ENCODE measurements around the gene AKR1C1. TPM values are rescaled to one million over a fixed set of nuclear protein-coding genes. Genes with fewer than 3 reads are reported as not detected.
A peak's percentile ranks its signal among the peaks of the same experiment; 100 is the strongest.
"Not testable (repeated sequence)": the region's sequence is repeated elsewhere in the genome, so short reads cannot be mapped to it uniquely, and the experiment has no call there.

AKR1C1 gene
- polyA plus RNA-seq, 1 donor: 12.0 TPM

GRCh38 chr10:4983615-4984216 is 20.5 kb downstream of the AKR1C1 start:
- no peaks in the 10 kb centered on the region for H3K27me3 ChIP-seq (ENCODE audit: control insufficient read depth, insufficient read depth, low read length)
- no peaks in the 10 kb centered on the region for H3K36me3 ChIP-seq (ENCODE audit: control insufficient read depth, insufficient read depth, low read length)
- no peaks in the 10 kb centered on the region for H3K9me3 ChIP-seq (ENCODE audit: control insufficient read depth, low read depth, low read length)
- no peak overlapping the region for H3K4me3 ChIP-seq (ENCODE audit: low read length)
- H3K4me1 ChIP-seq (ENCODE audit: control insufficient read depth, insufficient read depth, low read length): peaks cover 9% of the 10 kb centered on the region
- no peak for DNase-seq
- H3K27ac ChIP-seq (ENCODE audit: low read length): no peak overlapping the region
- no CpG with 5 or more reads among the region's 5 CpGs for WGBS (ENCODE audit: insufficient coverage, low lambda C conversion rate)

GRCh38 chr10:4984223-4984622 is 21.0 kb downstream of the AKR1C1 start:
- no peak overlapping the region for H3K4me3 ChIP-seq (ENCODE audit: low read length)
- no peak for DNase-seq
- H3K36me3 ChIP-seq (ENCODE audit: control insufficient read depth, insufficient read depth, low read length): no peaks in the 10 kb centered on the region
- no peak overlapping the region for H3K27ac ChIP-seq (ENCODE audit: low read length)
- no peaks in the 10 kb centered on the region for H3K27me3 ChIP-seq (ENCODE audit: control insufficient read depth, insufficient read depth, low read length)
- no CpG with 5 or more reads among the region's 10 CpGs for WGBS (ENCODE audit: insufficient coverage, low lambda C conversion rate)
- H3K9me3 ChIP-seq (ENCODE audit: control insufficient read depth, low read depth, low read length): no peaks in the 10 kb centered on the region
- H3K4me1 ChIP-seq (ENCODE audit: control insufficient read depth, insufficient read depth, low read length): peaks cover 9% of the 10 kb centered on the region

GRCh38 chr10:4984971-4985594 is 21.9 kb downstream of the AKR1C1 start:
- Histone ChIP-seq H3K36me3 (ENCODE audit: control insufficient read depth, insufficient read depth, low read length) (no peaks in the 10 kb centered on the region), H3K9me3 (ENCODE audit: control insufficient read depth, low read depth, low read length) (no peaks in the 10 kb centered on the region), H3K4me1 (ENCODE audit: control insufficient read depth, insufficient read depth, low read length) (peaks cover 9% of the 10 kb centered on the region), H3K27me3 (ENCODE audit: control insufficient read depth, insufficient read depth, low read length) (no peaks in the 10 kb centered on the region), H3K27ac (ENCODE audit: low read length) (no peak overlapping the region), H3K4me3 (ENCODE audit: low read length) (no peak overlapping the region)
- WGBS (ENCODE audit: insufficient coverage, low lambda C conversion rate): no CpG with 5 or more reads among the region's 7 CpGs
- DNase-seq: peak in 1 of 2 donors; percentile 5

- not testable (repeated sequence) for DNase-seq; H3K9me3 ChIP-seq (ENCODE audit: control insufficient read depth, low read depth, low read length); H3K27ac ChIP-seq (ENCODE audit: low read length); H3K36me3 ChIP-seq (ENCODE audit: control insufficient read depth, insufficient read depth, low read length); H3K27me3 ChIP-seq (ENCODE audit: control insufficient read depth, insufficient read depth, low read length); H3K4me3 ChIP-seq (ENCODE audit: low read length); H3K4me1 ChIP-seq (ENCODE audit: control insufficient read depth, insufficient read depth, low read length)
- WGBS (ENCODE audit: insufficient coverage, low lambda C conversion rate): no CpG with 5 or more reads among the region's 6 CpGs
Measured at GRCh38 chr10:4988000-4988641, 24.9 kb downstream of the AKR1C1 start.

- H3K9me3 ChIP-seq (ENCODE audit: control insufficient read depth, low read depth, low read length): no peaks in the 10 kb centered on the region
- no peaks in the 10 kb centered on the region for H3K27me3 ChIP-seq (ENCODE audit: control insufficient read depth, insufficient read depth, low read length)
- WGBS (ENCODE audit: insufficient coverage, low lambda C conversion rate): 100% methylated on average over 2 of the region's 2 CpGs
- DNase-seq: no peak
- H3K4me1 ChIP-seq (ENCODE audit: control insufficient read depth, insufficient read depth, low read length): no peaks in the 10 kb centered on the region
- no peak overlapping the region for H3K27ac ChIP-seq (ENCODE audit: low read length)
- no peak overlapping the region for H3K4me3 ChIP-seq (ENCODE audit: low read length)
- H3K36me3 ChIP-seq (ENCODE audit: control insufficient read depth, insufficient read depth, low read length): no peaks in the 10 kb centered on the region
Measured at GRCh38 chr10:4990217-4990616, 27.0 kb downstream of the AKR1C1 start.

- H3K36me3 ChIP-seq (ENCODE audit: control insufficient read depth, insufficient read depth, low read length); H3K27me3 ChIP-seq (ENCODE audit: control insufficient read depth, insufficient read depth, low read length); H3K4me3 ChIP-seq (ENCODE audit: low read length); DNase-seq; H3K4me1 ChIP-seq (ENCODE audit: control insufficient read depth, insufficient read depth, low read length); H3K9me3 ChIP-seq (ENCODE audit: control insufficient read depth, low read depth, low read length); H3K27ac ChIP-seq (ENCODE audit: low read length): not testable (repeated sequence)
- no CpG with 5 or more reads among the region's 6 CpGs for WGBS (ENCODE audit: insufficient coverage, low lambda C conversion rate)
Measured at GRCh38 chr10:4991463-4991862, 28.2 kb downstream of the AKR1C1 start.

GRCh38 chr10:4992564-4992963 is 29.3 kb downstream of the AKR1C1 start:
- no CpG with 5 or more reads among the region's 10 CpGs for WGBS (ENCODE audit: insufficient coverage, low lambda C conversion rate)
- H3K4me3 ChIP-seq (ENCODE audit: low read length); H3K4me1 ChIP-seq (ENCODE audit: control insufficient read depth, insufficient read depth, low read length); H3K27me3 ChIP-seq (ENCODE audit: control insufficient read depth, insufficient read depth, low read length); H3K36me3 ChIP-seq (ENCODE audit: control insufficient read depth, insufficient read depth, low read length); H3K27ac ChIP-seq (ENCODE audit: low read length); H3K9me3 ChIP-seq (ENCODE audit: control insufficient read depth, low read depth, low read length); DNase-seq: not testable (repeated sequence)

- not testable (repeated sequence) for H3K9me3 ChIP-seq (ENCODE audit: control insufficient read depth, low read depth, low read length); H3K27ac ChIP-seq (ENCODE audit: low read length); H3K27me3 ChIP-seq (ENCODE audit: control insufficient read depth, insufficient read depth, low read length); H3K4me3 ChIP-seq (ENCODE audit: low read length); DNase-seq; H3K36me3 ChIP-seq (ENCODE audit: control insufficient read depth, insufficient read depth, low read length); H3K4me1 ChIP-seq (ENCODE audit: control insufficient read depth, insufficient read depth, low read length)
Measured at GRCh38 chr10:4994260-4994659, 31.0 kb downstream of the AKR1C1 start.

- no peaks in the 10 kb centered on the region for H3K9me3 ChIP-seq (ENCODE audit: control insufficient read depth, low read depth, low read length)
- 92% methylated on average over 2 of the region's 5 CpGs for WGBS (ENCODE audit: insufficient coverage, low lambda C conversion rate)
- no peak for DNase-seq
- H3K4me1 ChIP-seq (ENCODE audit: control insufficient read depth, insufficient read depth, low read length): no peaks in the 10 kb centered on the region
- H3K27me3 ChIP-seq (ENCODE audit: control insufficient read depth, insufficient read depth, low read length): no peaks in the 10 kb centered on the region
- no peak overlapping the region for H3K4me3 ChIP-seq (ENCODE audit: low read length)
- H3K27ac ChIP-seq (ENCODE audit: low read length): no peak overlapping the region
- no peaks in the 10 kb centered on the region for H3K36me3 ChIP-seq (ENCODE audit: control insufficient read depth, insufficient read depth, low read length)
Measured at GRCh38 chr10:4998671-4999070, 35.5 kb downstream of the AKR1C1 start.

- no peak overlapping the region for H3K27ac ChIP-seq (ENCODE audit: low read length)
- H3K36me3 ChIP-seq (ENCODE audit: control insufficient read depth, insufficient read depth, low read length): no peaks in the 10 kb centered on the region
- no peaks in the 10 kb centered on the region for H3K27me3 ChIP-seq (ENCODE audit: control insufficient read depth, insufficient read depth, low read length)
- WGBS (ENCODE audit: insufficient coverage, low lambda C conversion rate): 100% methylated on average over 1 of the region's 2 CpGs
- H3K9me3 ChIP-seq (ENCODE audit: control insufficient read depth, low read depth, low read length): no peaks in the 10 kb centered on the region
- no peaks in the 10 kb centered on the region for H3K4me1 ChIP-seq (ENCODE audit: control insufficient read depth, insufficient read depth, low read length)
- H3K4me3 ChIP-seq (ENCODE audit: low read length): no peak overlapping the region
- DNase-seq: no peak
Measured at GRCh38 chr10:5002013-5002727, 39.0 kb downstream of the AKR1C1 start.

Data from large intestine (tissue), 3 donors.